Measurements from ENCODE around the gene GTF2I. TPM values are rescaled to one million over a fixed set of nuclear protein-coding genes. Genes with fewer than 3 reads are reported as not detected.
A peak's percentile ranks its signal among the peaks of the same experiment; 100 is the strongest.
"Not testable (repeated sequence)": the region's sequence is repeated elsewhere in the genome, so short reads cannot be mapped to it uniquely, and the experiment has no call there.

GTF2I gene
- total RNA-seq, 1 donor from 2014 or later: 186 TPM

DNA sequence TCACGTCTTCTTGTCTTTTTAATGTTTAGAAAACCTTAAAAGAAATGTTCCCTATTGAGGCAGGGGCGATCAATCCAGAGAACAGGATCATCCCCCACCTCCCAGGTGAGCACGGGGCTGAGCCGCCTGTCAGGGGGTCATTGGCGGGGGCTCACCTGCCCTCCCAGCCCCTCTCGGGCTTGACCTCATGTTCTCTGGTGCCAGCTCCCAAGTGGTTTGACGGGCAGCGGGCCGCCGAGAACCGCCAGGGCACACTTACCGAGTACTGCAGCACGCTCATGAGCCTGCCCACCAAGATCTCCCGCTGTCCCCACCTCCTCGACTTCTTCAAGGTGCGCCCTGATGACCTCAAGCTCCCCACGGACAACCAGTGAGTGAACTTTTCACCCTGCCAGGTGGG lies 121.5 kb downstream of the GTF2I start:
- H3K36me3 Mint-ChIP-seq (ENCODE audit: low read depth); H3K27me3 Mint-ChIP-seq (ENCODE audit: low read depth); intact Hi-C loops (cut with micrococcal nuclease): not testable (repeated sequence)

DNA sequence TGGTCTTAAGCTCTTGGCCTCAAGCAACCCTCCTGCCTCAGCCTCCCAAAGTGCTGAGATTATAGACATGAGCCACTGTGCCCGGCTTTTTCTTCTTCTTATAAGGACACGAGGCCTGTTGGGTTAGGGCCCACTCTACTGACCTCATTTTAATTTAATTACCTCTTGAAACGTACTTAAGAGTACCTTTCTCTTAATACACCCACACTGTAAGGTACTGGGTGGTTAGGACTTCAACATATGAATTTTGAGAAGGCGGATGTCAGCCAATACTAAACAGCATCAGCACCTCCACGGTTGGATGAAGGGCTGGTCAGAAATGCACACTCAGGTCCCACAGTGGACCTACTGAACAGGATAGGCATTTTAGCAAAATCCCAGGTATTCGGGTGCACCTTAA lies 124.2 kb downstream of the GTF2I start:
- H3K36me3 Mint-ChIP-seq (ENCODE audit: low read depth); H3K9me3 Mint-ChIP-seq; DNase-seq (ENCODE audit: low spot score); H3K4me1 Mint-ChIP-seq (ENCODE audit: low read depth); H3K27me3 Mint-ChIP-seq (ENCODE audit: low read depth); intact Hi-C loops (cut with micrococcal nuclease); H3K27ac Mint-ChIP-seq; H3K4me3 Mint-ChIP-seq (ENCODE audit: low read depth): not testable (repeated sequence)

More for the DNA sequence above, 121.5 kb downstream of the GTF2I start:
- H3K27ac Mint-ChIP-seq; H3K4me1 Mint-ChIP-seq (ENCODE audit: low read depth); DNase-seq (ENCODE audit: low spot score); H3K9me3 Mint-ChIP-seq; H3K4me3 Mint-ChIP-seq (ENCODE audit: low read depth): not testable (repeated sequence)

DNA sequence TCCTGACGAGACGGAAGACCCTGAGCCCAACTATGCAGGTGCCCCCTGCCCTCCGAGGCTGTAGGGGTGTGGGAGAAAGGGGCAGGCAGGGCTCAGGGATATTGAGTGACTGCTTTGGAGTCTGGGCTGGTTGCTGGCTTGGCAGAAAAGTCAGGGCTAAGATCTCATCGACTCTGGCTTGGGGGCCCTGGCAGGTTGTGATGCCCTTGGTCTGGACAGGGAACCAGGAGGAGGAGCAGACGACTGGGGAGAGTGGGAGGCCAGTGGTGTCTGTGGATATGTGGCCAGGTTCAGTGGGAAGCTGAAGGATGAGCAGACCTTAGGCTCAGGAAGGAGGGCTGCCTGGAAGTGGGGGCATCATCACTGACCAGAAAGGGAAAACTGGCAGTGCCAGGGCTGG lies 126.1 kb downstream of the GTF2I start:
- H3K4me3 Mint-ChIP-seq (ENCODE audit: low read depth); H3K27me3 Mint-ChIP-seq (ENCODE audit: low read depth); H3K36me3 Mint-ChIP-seq (ENCODE audit: low read depth); H3K4me1 Mint-ChIP-seq (ENCODE audit: low read depth); DNase-seq (ENCODE audit: low spot score); H3K27ac Mint-ChIP-seq; intact Hi-C loops (cut with micrococcal nuclease); H3K9me3 Mint-ChIP-seq: not testable (repeated sequence)

DNA sequence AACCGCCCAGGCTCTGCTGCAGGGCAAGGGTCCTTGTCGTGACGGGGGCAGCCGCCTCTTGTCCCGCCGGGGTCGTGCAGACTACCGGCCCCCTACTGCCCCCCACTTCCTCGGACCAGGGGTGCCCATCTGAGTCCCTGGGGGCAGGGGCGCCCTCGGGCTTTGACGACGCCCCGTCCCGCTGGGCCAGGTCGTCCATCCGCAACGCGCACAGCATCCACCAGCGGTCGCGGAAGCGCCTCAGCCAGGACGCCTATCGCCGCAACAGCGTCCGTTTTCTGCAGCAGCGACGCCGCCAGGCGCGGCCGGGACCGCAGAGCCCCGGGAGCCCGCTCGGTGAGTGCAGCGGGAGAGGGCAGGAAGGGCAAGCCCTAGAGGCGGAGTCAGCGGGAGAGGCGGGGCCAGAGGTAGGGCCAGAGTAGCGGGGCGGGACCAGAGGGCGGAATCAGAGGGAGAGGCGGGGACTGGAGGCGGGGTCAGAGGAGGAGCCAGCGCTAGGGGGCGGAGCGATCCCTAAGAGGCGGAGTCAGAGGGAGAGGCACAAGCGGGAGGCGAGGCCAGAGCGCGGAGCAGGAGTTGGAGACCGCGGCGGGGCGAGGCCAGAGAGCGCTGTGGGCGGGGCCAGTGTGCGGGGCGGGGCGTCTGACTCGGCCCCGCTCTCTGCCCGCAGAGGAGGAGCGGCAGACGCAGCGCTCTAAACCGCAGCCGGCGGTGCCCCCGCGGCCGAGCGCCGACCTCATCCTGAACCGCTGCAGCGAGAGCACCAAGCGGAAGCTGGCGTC lies 131.0 kb downstream of the GTF2I start:
- DNase-seq (ENCODE audit: low spot score): peak; percentile 96
- H3K4me1 Mint-ChIP-seq (ENCODE audit: low read depth); H3K9me3 Mint-ChIP-seq; H3K27ac Mint-ChIP-seq; H3K4me3 Mint-ChIP-seq (ENCODE audit: low read depth); intact Hi-C loops (cut with micrococcal nuclease); H3K27me3 Mint-ChIP-seq (ENCODE audit: low read depth); H3K36me3 Mint-ChIP-seq (ENCODE audit: low read depth): not testable (repeated sequence)

DNA sequence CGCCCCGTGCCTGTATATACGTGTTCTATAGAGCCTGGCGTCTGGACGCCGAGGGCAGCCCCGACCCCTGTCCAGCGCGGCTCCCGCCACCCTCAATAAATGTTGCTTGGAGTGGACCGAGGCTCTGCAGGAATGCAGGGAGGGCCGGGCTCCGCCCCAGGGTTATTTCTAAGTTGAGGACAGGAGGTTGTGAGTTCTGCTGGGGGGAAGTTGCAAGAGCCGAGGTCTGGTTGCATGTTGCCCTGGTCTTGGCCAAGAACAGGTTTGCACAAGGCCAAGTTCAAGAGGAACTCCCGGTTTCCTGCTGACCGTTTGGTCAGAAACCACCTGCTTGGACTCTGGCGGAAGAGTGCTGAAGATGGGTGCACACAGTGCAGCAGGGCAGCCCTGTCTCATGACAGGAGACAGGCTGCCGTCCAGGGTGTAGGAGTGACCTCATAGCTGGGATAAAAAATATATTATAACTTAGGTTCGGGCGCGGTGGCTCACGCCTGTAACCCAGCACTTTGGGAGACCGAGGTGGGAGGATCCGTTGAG lies 131.8 kb downstream of the GTF2I start:
- H3K36me3 Mint-ChIP-seq (ENCODE audit: low read depth); H3K9me3 Mint-ChIP-seq; H3K4me1 Mint-ChIP-seq (ENCODE audit: low read depth); intact Hi-C loops (cut with micrococcal nuclease); H3K4me3 Mint-ChIP-seq (ENCODE audit: low read depth); H3K27me3 Mint-ChIP-seq (ENCODE audit: low read depth); DNase-seq (ENCODE audit: low spot score); H3K27ac Mint-ChIP-seq: not testable (repeated sequence)

DNA sequence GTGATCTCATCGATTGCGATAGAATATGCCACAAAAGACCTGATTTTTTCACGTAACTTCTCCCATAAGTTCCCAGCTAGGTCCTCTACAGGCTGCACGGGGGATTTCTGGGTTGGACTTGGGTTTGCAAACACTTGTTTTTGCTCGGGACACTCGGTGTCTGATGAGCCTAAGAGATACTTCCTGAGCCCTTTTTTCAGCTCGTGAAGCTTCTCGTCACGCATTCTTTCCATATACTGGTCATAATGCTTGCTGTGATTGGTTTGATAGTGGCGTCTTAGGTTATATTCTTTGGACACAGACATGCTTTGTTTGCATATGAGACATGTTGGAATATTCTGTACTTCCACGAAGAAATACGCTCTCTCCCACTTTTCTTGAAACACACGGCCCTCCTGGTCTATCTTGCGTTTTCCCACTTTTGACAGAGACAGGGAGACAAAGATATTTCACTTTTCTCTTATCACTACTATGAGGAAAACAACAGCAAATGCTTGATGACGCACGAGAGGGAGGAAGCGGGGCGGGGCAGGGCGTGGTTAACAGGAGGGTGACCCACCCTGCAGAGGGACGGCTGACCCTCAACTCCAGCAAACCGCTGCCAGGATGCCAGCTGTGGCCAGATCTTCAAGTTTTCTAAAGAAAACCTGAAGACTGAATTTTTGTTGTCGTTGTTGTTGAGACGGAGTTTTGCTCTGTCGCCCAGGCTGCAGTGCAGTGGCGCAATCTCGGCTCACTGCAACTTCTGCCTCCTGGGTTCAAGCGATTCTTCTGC lies 140.5 kb downstream of the GTF2I start:
- H3K27ac Mint-ChIP-seq; DNase-seq (ENCODE audit: low spot score); H3K9me3 Mint-ChIP-seq; H3K4me3 Mint-ChIP-seq (ENCODE audit: low read depth); H3K4me1 Mint-ChIP-seq (ENCODE audit: low read depth); intact Hi-C loops (cut with micrococcal nuclease); H3K36me3 Mint-ChIP-seq (ENCODE audit: low read depth); H3K27me3 Mint-ChIP-seq (ENCODE audit: low read depth): not testable (repeated sequence)

DNA sequence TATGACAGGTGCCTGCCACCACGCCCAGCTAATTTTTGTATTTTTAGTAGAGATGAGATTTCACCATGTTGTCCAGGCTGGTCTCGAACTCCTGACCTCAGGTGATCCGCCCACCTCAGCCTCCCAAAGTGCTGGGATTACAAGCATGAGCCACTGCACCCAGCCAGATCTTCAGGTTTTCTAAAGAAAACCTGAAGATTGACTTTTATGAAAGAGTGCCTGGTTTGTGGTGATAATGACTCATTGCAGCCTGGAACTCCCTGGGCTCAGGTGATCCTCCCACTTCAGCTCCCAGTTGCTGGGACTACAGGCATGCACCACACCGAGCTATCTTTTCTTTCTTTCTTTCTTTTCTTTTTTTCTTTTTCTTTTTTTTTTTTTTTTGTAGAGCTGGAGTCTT lies 141.1 kb downstream of the GTF2I start:
- not testable (repeated sequence) for H3K9me3 Mint-ChIP-seq; DNase-seq (ENCODE audit: low spot score)

More for the DNA sequence above, 141.1 kb downstream of the GTF2I start:
- H3K36me3 Mint-ChIP-seq (ENCODE audit: low read depth); H3K27me3 Mint-ChIP-seq (ENCODE audit: low read depth); H3K4me1 Mint-ChIP-seq (ENCODE audit: low read depth); intact Hi-C loops (cut with micrococcal nuclease); H3K4me3 Mint-ChIP-seq (ENCODE audit: low read depth); H3K27ac Mint-ChIP-seq: not testable (repeated sequence)

Other genes with a start within 250 kb of the GTF2I start
- gene GTF2IRD1, start 203.8 kb upstream of the GTF2I start, total RNA-seq: 2.9 and 3.1 TPM in 2 replicates
- 0.52 and 0.90 TPM in 2 replicates for gene NCF1, start 116.3 kb downstream of the GTF2I start, total RNA-seq
- gene GTF2IRD2, start 193.9 kb downstream of the GTF2I start, total RNA-seq: 7.2 and 10.0 TPM in 2 replicates

All from activated T-helper 2 cell treated with anti-CD3 and anti-CD28 coated beads, Interferon-gamma antibody, Interleukin-2, Interleukin-4, amounts not matched to agents 10 μg/mL and 5 μg/mL and 100 μg/mL, durations not matched to agents 14 hours and 24 hours and 36 hours (primary cell).